GM18508 (cell line): ENCODE results near the gene SLC26A6.

Experiments
- ATAC-seq: cut with Tn5 transposase; IDR thresholded peaks from one replicate; pipeline ENCODE4 v1.9.1; 2021; ENCODE audit warnings: moderate number of reproducible peaks; ENCODE audit not compliant: insufficient read depth, unreplicated experiment

The SLC26A6 gene

GRCh38 chr3:48634661-48635221 lies 520 bp downstream of the SLC26A6 start:
- no peak for ATAC-seq

GRCh38 chr3:48633743-48634142 lies 1.5 kb downstream of the SLC26A6 start:
- no peak for ATAC-seq

- ATAC-seq: no peak
Measured at GRCh38 chr3:48633256-48633655, 2.0 kb downstream of the SLC26A6 start.

GRCh38 chr3:48631516-48632448 lies 3.5 kb downstream of the SLC26A6 start:
- ATAC-seq: no peak

DNA sequence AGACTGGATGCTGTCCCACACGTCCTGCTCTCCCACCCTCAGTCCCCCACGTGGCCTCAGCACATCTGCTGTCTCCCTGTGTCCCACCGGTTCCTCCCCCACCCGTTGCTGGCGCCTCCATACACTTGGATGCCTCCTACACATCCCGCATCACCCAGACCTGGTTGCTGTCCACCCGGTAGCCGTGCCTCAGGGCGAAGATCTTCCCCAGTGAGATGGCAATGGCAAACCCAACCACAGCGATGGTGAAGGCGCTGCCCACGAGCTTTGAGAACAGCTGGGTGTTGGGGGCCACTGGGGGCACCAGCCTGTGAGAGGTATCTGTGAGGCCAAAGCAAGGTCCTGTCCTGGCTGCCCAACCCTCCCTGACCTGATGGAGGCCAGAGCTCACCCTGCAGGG lies 4.4 kb downstream of the SLC26A6 start:
- ATAC-seq: no peak

- no peak for ATAC-seq
Measured at GRCh38 chr3:48630407-48630806, 4.9 kb downstream of the SLC26A6 start.

GRCh38 chr3:48629894-48630293 lies 5.4 kb downstream of the SLC26A6 start:
- no peak for ATAC-seq

DNA sequence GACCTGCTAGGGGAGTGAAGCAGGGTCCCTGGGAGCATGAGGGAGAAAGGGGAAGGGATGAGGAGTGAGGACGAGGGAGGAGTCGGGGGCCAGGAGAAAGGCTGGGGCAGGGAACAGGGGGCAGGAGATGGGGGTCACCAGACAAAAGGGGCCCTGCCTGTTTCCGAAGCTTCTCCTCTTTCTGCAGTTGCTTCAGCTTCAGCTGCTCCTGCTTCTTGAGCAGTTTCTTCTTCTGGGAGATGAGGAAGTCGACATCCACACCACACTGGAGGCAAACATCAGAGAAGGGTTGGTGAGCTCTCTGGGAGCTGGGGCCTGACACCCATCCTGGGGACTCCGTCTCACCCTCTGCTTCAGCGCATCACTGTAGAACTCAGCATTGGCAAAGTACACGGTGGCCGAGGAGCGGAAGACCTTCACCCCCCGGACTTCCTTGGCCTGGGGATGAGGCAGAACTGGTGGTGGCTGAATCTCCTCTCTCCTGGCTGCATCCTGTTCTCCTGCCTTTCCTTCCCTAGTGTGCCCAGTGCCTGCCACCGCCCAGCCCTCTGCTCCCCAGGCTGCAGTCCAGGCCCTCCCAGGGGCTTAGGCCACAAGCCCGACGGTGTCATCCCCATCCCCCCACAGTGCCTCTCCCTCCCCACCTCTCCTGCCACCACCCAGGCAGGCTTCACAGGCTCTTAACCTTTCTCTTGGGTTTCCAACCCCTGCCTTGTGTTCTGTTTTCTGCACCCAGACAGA lies 6.8 kb downstream of the SLC26A6 start:
- no peak for ATAC-seq

- ATAC-seq: no peak
Measured at GRCh38 chr3:48625600-48625999, 9.7 kb downstream of the SLC26A6 start.

DNA sequence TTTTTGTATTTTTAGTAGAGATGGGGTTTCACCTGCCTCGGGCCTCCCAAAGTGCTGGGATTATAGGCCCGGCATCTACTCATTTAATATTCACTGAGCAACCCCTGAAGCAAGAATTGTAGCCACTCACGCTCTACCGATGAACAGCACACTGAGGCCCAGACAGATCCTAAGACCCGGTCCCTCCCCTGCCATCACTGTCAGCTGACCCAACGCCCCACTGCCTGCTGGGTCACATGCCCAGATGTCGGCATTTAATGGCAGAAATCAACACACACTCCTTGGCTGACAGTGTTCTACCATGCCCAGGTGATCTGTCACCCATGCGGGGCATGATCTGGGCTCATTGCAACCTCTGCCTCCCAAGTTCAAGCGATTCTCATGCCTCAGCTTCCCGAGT lies 10.5 kb downstream of the SLC26A6 start:
- ATAC-seq: no peak

DNA sequence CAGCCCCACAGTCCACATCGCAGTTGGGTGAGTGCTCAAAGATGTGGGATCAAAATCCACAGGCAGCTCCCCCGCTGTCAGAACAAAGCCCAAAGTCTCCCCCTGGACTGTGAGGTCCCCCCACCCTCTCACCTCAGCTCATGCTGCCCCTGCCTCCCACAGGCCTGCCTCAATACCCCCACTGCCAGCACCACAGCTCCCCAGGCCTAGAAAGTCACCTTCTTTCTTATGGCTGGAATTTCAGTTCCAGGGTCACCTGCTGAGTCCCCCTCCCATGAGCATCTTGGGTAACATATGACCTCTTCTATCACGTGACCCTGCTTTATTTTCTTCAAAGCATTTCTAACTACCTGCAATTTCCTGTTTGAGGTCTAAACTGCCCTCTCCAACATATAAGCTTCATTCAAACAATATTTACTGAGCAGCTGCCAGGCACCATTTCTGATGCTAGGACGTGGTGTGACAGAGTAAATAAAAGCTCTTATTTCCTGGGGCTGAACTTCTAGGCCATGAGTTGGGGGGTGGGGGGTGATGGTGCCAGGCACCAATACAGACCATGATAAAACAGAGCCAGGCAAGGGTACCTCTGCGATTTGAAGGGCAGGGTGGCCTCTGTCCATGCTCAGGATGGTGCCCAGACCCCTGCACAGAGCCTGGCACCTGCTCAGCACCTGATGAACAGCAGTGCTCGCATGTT lies 11.3 kb downstream of the SLC26A6 start:
- no peak for ATAC-seq

GRCh38 chr3:48621461-48621869 lies 13.8 kb downstream of the SLC26A6 start, which contains the start of gene TMEM89:
TMEM89 (minus strand) TSS chr3:48621769; CDS start chr3:48621756, 13 bp downstream.
- ATAC-seq: no peak

DNA sequence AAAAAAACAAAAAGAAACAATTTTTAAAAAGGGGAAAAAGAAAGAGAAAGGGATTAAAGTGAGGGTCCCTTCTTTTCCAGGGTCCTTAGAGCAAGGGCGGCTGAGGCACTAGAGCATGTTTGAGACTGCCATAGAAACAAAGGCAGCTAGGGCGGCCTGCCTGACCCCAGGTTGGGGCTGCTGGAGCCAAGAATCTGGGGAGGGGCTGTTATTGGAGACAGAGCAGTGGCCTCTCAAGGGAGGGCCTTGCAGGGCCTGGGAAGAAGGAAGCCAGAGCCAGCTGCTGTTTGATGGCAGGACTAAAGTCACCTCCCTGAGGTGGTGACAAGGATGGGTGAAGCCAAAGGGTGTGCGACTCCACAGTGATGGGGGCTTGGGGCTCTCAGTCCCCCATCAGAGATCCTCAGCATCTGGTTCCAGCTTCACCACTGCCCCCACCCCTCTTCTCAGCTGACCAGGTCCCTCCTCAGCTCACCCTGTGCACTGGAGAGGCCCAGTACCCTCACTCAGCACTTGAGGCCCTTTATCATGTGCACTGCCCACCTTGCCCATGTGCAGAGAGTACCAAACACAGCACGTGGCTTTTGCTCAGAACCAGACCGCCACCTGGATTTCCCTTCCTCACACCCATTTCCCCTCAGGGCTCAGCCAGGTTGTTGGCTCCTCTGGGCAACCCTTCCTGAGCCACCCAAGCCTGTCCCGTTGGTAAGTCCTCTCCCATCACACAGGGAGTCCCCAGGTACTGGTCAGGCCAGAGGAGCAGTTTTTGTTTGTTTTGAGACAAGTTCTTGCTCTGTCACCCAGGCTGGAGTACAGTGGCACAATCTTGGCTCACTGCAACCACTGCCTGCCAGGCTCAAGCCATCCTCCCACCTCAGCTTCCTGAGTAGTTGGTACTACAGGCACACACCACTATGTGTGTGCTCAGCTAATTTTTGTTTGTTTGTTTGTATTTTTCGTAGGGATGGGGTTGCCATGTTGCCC lies 15.4 kb downstream of the SLC26A6 start:
- ATAC-seq: no peak

DNA sequence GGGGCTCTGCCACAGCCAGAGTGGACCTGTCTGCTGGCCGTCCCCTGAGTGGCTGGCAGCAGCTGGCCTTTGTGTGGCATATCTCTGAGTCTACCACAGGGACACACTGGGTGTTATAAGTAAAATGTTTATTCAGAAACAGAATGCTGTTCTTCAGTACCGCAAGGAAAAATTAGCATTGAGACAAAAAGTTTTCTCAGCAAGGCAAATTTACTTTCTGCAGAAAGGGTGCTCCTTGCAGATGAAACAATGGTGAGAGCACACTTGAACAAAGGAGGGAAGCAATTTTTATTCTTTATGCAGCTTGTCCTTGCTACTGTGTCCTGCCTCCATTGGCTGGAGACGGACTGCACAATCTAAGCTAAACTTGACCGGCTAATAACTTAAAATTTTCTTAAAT lies 17.7 kb downstream of the SLC26A6 start:
- ATAC-seq: no peak

GRCh38 chr3:48614044-48614443 lies 21.2 kb downstream of the SLC26A6 start:
- no peak for ATAC-seq

GRCh38 chr3:48612309-48612708 lies 23.0 kb downstream of the SLC26A6 start:
- no peak for ATAC-seq

- ATAC-seq: peak; percentile 80
Measured at GRCh38 chr3:48609088-48610005, 25.9 kb downstream of the SLC26A6 start, which contains the start of gene UQCRC1. UQCRC1 (minus strand) TSS chr3:48609646; CDS start chr3:48609620, 26 bp downstream.

- ATAC-seq: no peak
Measured at GRCh38 chr3:48607519-48607918, 27.7 kb downstream of the SLC26A6 start.
